Caki2 (cell line): Measurements from ENCODE around the gene CCDC152. TPM values are rescaled to one million over a fixed set of nuclear protein-coding genes. Genes with fewer than 3 reads are reported as not detected.
"Not testable (repeated sequence)": the region's sequence is repeated elsewhere in the genome, so short reads cannot be mapped to it uniquely, and the experiment has no call there.

Source experiments
- DNase-seq: peaks from one replicate; pipeline ENCODE4 v3.0.0-alpha.2; 2015; ENCODE audit warnings: low read depth
- in situ Hi-C: cut with HindIII; loops from 2 replicates; pipeline ENCODE4 v1.10.0; 2016; ENCODE audit warnings: low sequenced_read_pairs, low pct_unique_long_range_greater_than_20kb, mixed read lengths
- total RNA-seq: library from RNA; depleted of rRNA; stranded (reverse); fragments of >200 nt; shearing (Covaris generic); gene quantifications from 2 replicates; pipeline ENCODE4 v1.2.3, GENCODE V29; 2014; ENCODE audit warnings: low replicate concordance; rRNA removed

CCDC152 gene
- total RNA-seq, 1 experiment from 2014 or later: not detected

DNA sequence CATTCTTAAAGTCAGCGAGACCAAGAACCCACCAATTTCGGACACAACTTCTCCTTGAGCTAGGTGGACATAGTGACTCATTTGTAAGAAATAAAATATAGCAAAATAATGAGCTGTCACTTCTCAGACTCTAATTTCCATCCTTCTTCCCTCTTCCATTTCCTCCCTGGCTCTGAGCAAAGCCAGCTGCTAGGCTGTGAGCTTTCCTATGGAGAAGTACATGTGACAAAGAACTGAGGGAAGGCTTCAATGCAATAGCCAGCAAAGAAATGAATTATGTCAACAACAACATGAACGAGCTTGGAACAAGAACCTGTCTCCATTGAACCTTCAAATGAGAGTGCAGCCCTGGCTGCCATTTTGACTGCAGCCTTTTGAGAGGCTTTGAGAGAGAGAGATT lies 81.0 kb downstream of the CCDC152 start:
- in situ Hi-C loops: no loop called here
- no peak for DNase-seq

DNA sequence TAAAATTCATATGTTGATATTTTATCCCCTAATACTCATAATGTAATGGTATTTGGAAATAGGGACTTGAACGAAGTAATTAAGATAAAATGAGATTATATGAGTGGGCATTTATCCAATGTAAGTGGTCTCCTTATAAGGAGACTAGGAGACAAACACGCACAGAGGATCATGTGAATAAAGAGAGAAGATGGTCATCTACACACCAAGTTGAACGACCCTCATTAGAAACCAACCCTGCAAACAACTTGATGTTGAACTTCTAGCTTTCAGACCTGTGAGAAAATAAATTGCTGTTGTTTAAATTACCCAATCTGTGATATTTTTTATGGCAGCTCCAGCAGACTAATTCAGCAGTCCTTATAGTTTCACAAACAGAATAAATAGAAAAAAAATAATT lies 82.6 kb downstream of the CCDC152 start:
- in situ Hi-C loops: no loop called here
- no peak for DNase-seq

DNA sequence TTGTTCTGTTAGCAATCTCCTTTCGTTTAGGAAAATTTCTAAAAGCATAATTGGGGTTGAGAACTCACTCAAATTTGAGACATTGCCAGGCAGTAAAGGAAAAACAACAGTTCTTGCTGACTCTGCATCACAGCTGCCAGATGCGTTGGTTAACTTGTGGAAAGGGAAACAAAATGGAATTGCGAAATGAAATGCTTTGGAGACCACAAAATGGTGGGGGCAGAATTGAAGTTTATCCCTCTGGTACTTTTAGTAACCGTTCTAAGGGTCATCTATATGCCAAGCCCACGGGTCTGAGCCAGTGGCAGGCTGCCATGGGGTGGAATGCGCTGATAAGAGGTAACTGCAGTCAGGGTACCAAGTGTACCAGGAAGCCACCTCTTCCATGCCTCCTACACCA lies 83.7 kb downstream of the CCDC152 start:
- in situ Hi-C loops: no loop called here
- no peak for DNase-seq

DNA sequence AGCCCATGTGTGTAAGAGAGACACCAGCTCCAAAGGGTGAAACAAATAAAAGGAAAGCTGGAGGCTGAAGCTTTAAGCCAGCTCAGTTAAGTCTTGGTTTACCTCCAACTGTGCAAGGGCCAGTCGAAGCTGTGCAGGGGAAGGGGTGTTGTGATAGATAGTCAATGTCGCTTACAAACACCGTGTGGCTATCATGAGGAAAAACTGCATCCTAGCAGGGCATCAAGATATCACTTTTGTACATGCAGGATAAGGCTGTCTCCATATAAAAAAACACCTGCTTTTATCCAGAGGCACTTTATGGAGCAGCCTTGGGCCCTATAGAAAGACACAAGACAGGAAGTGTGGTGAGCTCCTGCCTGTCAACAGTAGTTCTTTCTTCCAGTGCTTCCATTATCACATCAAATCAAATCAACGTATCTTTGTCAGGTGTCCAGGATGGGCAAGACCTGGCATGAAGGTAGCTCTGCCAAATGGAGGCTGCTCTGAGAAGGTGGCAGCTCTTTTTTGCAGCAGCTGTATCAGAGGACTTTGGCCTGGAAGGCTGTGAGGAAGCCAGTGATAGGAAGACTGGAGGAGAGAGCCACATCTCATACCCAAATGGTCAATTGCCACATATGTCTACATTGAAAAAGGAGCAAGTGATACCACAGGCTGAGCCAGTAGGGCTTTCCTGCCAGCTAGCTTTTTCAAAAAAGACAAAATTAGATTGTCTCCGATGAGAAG lies 84.4 kb downstream of the CCDC152 start:
- no peak for DNase-seq
- in situ Hi-C loops: no loop called here

DNA sequence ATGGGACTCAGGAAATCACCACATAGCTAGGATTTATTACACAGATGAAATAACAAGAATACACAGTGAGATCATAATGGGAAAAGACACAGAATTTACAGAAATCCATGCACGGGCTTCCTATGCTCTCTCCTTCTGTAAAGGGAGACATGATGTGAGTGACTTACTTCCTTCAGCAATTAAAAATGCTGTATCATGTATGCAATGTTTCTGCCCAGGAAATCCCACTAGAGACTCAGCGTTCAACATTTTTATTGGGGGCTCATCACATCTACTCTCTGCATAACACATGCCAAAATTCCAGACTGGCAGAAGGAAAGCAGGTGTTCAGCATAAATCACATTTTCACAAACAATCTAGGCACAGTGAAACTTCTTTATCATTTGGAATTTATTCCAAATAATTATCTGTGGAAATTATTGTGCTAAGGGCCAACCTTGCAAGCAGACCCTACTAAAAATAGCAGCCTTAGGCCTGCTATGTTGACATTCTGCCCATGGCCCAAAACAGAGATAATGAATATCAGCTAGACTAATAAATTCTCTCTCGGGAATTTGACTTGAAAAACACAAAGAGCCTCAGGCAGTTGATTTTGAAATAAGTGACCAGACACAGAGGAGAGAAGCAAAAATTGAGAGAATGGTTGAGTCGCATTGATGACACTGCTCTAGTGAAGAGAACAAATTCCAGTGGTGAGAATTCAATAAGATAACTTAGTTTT lies 86.5 kb downstream of the CCDC152 start:
- in situ Hi-C loops: no loop called here
- DNase-seq: no peak

DNA sequence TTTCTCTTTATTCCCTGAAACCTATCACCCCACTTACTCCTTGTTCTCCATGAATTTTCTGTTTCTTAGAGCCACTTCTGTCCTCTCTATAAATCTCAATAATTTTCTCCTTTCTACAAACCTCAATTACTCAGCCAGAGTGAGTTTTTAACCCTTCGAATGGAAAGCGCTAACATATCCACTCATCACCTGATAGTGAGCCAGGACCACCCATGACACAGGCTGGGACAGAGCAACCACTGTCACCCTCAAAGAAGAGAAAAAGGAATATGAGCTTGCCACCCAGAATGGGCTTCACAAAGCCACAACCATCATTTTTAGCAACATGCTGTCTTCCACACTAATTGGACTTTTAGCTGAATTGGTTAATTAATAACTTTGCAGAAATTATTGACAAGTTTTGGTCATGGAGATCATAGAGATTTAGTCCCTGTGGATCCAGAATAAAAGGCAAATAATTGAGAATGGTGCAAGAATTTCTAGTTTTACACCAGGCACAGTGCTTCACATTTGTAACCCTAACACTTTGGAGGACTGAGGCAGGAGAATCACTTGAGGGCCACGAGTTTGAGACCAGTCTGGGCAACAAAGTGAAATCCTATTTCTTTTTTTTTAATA lies 87.2 kb downstream of the CCDC152 start:
- in situ Hi-C loops: no loop called here
- DNase-seq: no peak

DNA sequence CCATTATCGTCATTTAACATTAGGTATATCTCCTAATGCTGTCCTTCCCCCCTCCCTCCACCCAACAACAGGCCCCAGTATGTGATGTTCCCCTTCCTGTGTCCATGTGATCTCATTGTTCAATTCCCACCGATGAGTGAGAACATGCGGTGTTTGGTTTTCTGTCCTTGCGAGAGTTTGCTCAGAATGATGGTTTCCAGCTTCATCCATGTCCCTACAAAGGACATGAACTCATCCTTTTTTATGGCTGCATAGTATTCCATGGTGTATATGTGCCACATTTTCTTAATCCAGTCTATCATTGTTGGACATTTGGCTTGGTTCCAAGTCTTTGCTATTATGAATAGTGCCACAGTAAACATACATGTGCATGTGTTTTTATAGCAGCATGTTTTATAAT lies 87.8 kb downstream of the CCDC152 start:
- DNase-seq, in situ Hi-C loops: not testable (repeated sequence)

DNA sequence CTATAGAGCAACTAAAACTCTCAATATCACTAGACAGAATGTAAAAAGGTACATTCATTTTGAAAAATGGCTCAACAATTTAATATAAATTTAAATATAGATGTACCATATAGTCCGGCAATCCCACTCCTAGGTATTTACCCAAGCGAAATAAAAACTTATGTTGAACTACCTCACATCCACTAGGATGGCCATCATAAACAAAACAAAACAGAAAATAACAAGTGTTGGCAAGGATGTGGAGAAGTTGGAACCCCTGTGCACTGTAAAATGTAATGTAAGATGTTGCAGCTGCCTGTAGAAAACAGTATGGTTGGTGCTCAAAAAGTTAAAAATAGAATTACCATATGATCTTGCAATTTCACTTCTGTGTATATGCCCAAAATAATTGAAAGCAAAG lies 91.9 kb downstream of the CCDC152 start:
- no peak for DNase-seq
- in situ Hi-C loops: no loop called here

DNA sequence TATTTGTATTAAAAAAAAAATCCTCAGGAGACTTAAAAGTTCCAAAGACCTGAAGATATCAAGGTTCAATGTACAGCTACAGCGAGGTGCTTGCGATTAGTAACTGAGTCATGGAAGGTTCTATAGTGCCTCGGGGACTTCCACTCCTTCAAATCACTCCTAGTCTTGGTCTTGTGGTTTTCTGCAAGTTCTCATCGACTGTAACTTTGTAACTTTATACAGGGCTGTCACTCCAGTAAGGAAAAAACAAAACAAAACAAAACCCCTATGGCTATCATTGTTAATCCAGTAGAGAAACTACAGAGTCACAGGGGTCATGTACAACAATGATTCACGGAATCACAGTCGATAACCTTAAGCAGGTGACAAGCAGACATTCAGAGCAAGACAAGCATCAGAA lies 94.9 kb downstream of the CCDC152 start:
- DNase-seq: peak; percentile 31
- in situ Hi-C loops: no loop called here

Other genes with a start within 250 kb of the CCDC152 start
- not detected in 2 replicates for gene SELENOP, start 55.1 kb downstream of the CCDC152 start, total RNA-seq